ENCODE measurements around the gene TTC21A. TPM values are rescaled to one million over a fixed set of nuclear protein-coding genes. Genes with fewer than 3 reads are reported as not detected.
"Not testable (repeated sequence)": the region's sequence is repeated elsewhere in the genome, so short reads cannot be mapped to it uniquely, and the experiment has no call there.

Gene TTC21A
- total RNA-seq (2014; rRNA removed; shearing (Covaris generic)): 0.95 and 1.7 TPM in 2 replicates
- polyA plus RNA-seq (2015; cell fraction: cytosol; rRNA removed): 1.2 and 2.6 TPM in 2 replicates
- polyA plus RNA-seq (2015; cell fraction: nucleus; rRNA removed): 29.1 and 31.5 TPM in 2 replicates

- peak; percentile 91 for DNase-seq (ENCODE audit: low read depth, low spot score)
- in situ Hi-C loops (cut with HindIII; ENCODE audit: low pct_unique_long_range_greater_than_20kb, low sequenced_read_pairs): loop anchor here (25.0 kb wide), 1 partner anchor 180 kb away; the partner anchor contains the start of gene CX3CR1
Measured at GRCh38 chr3:39107388-39108199, at the start of gene TTC21A, which contains the start of gene GORASP1. TSS of gene TTC21A (plus strand) at chr3:39107680. CDS start at chr3:39107838, 158 bp downstream. TSS of gene GORASP1 (minus strand) at chr3:39107627. CDS start at chr3:39107541, 86 bp downstream.

GRCh38 chr3:39061228-39061627 is 46.3 kb upstream of the TTC21A start:
- DNase-seq (ENCODE audit: low read depth, low spot score); in situ Hi-C loops (cut with HindIII; ENCODE audit: low pct_unique_long_range_greater_than_20kb, low sequenced_read_pairs): not testable (repeated sequence)

- no peak for DNase-seq (ENCODE audit: low read depth, low spot score)
- in situ Hi-C loops (cut with HindIII; ENCODE audit: low pct_unique_long_range_greater_than_20kb, low sequenced_read_pairs): no loop called here
Measured at GRCh38 chr3:39062180-39062579, 45.3 kb upstream of the TTC21A start.

GRCh38 chr3:39063143-39063542 is 44.3 kb upstream of the TTC21A start:
- no peak for DNase-seq (ENCODE audit: low read depth, low spot score)
- in situ Hi-C loops (cut with HindIII; ENCODE audit: low pct_unique_long_range_greater_than_20kb, low sequenced_read_pairs): no loop called here

- no peak for DNase-seq (ENCODE audit: low read depth, low spot score)
- in situ Hi-C loops (cut with HindIII; ENCODE audit: low pct_unique_long_range_greater_than_20kb, low sequenced_read_pairs): no loop called here
Measured at GRCh38 chr3:39064646-39065045, 42.8 kb upstream of the TTC21A start.

- DNase-seq (ENCODE audit: low read depth, low spot score): peak; percentile 69
- in situ Hi-C loops (cut with HindIII; ENCODE audit: low pct_unique_long_range_greater_than_20kb, low sequenced_read_pairs): no loop called here
Measured at GRCh38 chr3:39065197-39065596, 42.3 kb upstream of the TTC21A start.

GRCh38 chr3:39067286-39067685 is 40.2 kb upstream of the TTC21A start:
- in situ Hi-C loops (cut with HindIII; ENCODE audit: low pct_unique_long_range_greater_than_20kb, low sequenced_read_pairs): no loop called here

GRCh38 chr3:39068556-39068955 is 38.9 kb upstream of the TTC21A start:
- peak; percentile 56 for DNase-seq (ENCODE audit: low read depth, low spot score)
- in situ Hi-C loops (cut with HindIII; ENCODE audit: low pct_unique_long_range_greater_than_20kb, low sequenced_read_pairs): no loop called here

More at GRCh38 chr3:39067286-39067685, 40.2 kb upstream of the TTC21A start:
- no peak for DNase-seq (ENCODE audit: low read depth, low spot score)

GRCh38 chr3:39075910-39076309 is 31.6 kb upstream of the TTC21A start:
- in situ Hi-C loops (cut with HindIII; ENCODE audit: low pct_unique_long_range_greater_than_20kb, low sequenced_read_pairs): no loop called here
- DNase-seq (ENCODE audit: low read depth, low spot score): no peak

- in situ Hi-C loops (cut with HindIII; ENCODE audit: low pct_unique_long_range_greater_than_20kb, low sequenced_read_pairs): no loop called here
- no peak for DNase-seq (ENCODE audit: low read depth, low spot score)
Measured at GRCh38 chr3:39079530-39079929, 27.9 kb upstream of the TTC21A start.

- in situ Hi-C loops (cut with HindIII; ENCODE audit: low pct_unique_long_range_greater_than_20kb, low sequenced_read_pairs): no loop called here
- no peak for DNase-seq (ENCODE audit: low read depth, low spot score)
Measured at GRCh38 chr3:39080026-39080425, 27.5 kb upstream of the TTC21A start.

GRCh38 chr3:39082666-39083313 is 24.7 kb upstream of the TTC21A start:
- no peak for DNase-seq (ENCODE audit: low read depth, low spot score)
- in situ Hi-C loops (cut with HindIII; ENCODE audit: low pct_unique_long_range_greater_than_20kb, low sequenced_read_pairs): no loop called here

GRCh38 chr3:39086144-39086543 is 21.3 kb upstream of the TTC21A start:
- in situ Hi-C loops (cut with HindIII; ENCODE audit: low pct_unique_long_range_greater_than_20kb, low sequenced_read_pairs): no loop called here

GRCh38 chr3:39088456-39088855 is 19.0 kb upstream of the TTC21A start:
- in situ Hi-C loops (cut with HindIII; ENCODE audit: low pct_unique_long_range_greater_than_20kb, low sequenced_read_pairs): no loop called here
- no peak for DNase-seq (ENCODE audit: low read depth, low spot score)

More at GRCh38 chr3:39086144-39086543, 21.3 kb upstream of the TTC21A start:
- no peak for DNase-seq (ENCODE audit: low read depth, low spot score)

- in situ Hi-C loops (cut with HindIII; ENCODE audit: low pct_unique_long_range_greater_than_20kb, low sequenced_read_pairs): no loop called here
- no peak for DNase-seq (ENCODE audit: low read depth, low spot score)
Measured at GRCh38 chr3:39088889-39089288, 18.6 kb upstream of the TTC21A start.

GRCh38 chr3:39090922-39091321 is 16.6 kb upstream of the TTC21A start:
- DNase-seq (ENCODE audit: low read depth, low spot score): no peak
- in situ Hi-C loops (cut with HindIII; ENCODE audit: low pct_unique_long_range_greater_than_20kb, low sequenced_read_pairs): no loop called here

GRCh38 chr3:39094851-39095677 is 12.4 kb upstream of the TTC21A start:
- DNase-seq (ENCODE audit: low read depth, low spot score): no peak
- in situ Hi-C loops (cut with HindIII; ENCODE audit: low pct_unique_long_range_greater_than_20kb, low sequenced_read_pairs): no loop called here

- no peak for DNase-seq (ENCODE audit: low read depth, low spot score)
- in situ Hi-C loops (cut with HindIII; ENCODE audit: low pct_unique_long_range_greater_than_20kb, low sequenced_read_pairs): no loop called here
Measured at GRCh38 chr3:39095778-39096177, 11.7 kb upstream of the TTC21A start.

Data from SK-MEL-5 (cell line).